PC-9 (cell line): ENCODE results near the gene LAMB1.

Experiments used
- EZH2 ChIP-seq: fragments of 200-600 bp; sonication (generic); IDR thresholded peaks from 2 replicates; pipeline ENCODE4 v1.8.0; 2017; ENCODE audit warnings: antibody characterized with exemption, low read depth
- TF ChIP-seq, protein P1 (sequence below): fragments of 200-600 bp; sonication (generic); conservative IDR thresholded peaks from 2 replicates; pipeline ENCODE4 v1.6.1; 2017; ENCODE audit warnings: mixed run types, antibody characterized with exemption, mild to moderate bottlenecking, moderate library complexity

DNA sequence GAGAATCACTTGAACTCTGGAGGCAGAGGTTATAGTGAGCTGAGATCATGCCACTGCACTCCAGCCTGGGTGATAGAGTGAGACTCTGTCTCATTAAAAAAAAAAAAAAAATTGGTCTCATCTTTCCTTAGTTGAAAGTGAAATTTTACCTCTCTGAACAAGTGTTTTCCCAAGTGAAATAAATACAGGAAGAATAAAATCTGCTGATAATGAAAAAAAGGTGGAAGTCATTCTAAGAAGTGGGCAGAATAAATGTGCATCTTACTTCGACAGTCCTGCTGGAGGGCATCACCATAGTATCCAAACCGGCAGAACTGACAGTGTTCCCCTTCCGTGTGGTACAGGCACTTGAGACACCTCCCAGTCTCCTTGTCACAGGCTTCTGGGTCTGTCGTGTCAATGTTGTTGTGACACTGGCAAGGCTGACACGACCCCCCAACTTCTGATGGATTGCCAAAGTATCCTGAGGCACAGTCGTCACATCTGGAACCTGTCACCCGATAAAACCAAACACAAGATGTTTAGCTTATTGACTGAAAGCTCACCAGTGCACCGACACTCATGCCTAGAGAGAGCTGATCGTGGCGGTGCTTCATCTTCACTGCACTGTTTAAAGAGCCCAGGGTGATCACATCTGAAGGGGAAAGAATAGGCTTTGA, 49.6 kb downstream of the LAMB1 start:
- TF ChIP-seq, protein P1, sequence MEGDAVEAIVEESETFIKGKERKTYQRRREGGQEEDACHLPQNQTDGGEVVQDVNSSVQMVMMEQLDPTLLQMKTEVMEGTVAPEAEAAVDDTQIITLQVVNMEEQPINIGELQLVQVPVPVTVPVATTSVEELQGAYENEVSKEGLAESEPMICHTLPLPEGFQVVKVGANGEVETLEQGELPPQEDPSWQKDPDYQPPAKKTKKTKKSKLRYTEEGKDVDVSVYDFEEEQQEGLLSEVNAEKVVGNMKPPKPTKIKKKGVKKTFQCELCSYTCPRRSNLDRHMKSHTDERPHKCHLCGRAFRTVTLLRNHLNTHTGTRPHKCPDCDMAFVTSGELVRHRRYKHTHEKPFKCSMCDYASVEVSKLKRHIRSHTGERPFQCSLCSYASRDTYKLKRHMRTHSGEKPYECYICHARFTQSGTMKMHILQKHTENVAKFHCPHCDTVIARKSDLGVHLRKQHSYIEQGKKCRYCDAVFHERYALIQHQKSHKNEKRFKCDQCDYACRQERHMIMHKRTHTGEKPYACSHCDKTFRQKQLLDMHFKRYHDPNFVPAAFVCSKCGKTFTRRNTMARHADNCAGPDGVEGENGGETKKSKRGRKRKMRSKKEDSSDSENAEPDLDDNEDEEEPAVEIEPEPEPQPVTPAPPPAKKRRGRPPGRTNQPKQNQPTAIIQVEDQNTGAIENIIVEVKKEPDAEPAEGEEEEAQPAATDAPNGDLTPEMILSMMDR, result no peak
- TF ChIP-seq EZH2, result no peak
